DMS53 treated with DMSO at 0.1 percent for 48 hours (cell line): ENCODE data around the gene TOR2A.
A peak's percentile ranks its signal among the peaks of the same experiment; 100 is the strongest.
"Not testable (repeated sequence)": the region's sequence is repeated elsewhere in the genome, so short reads cannot be mapped to it uniquely, and the experiment has no call there.

Source experiments
- DNase-seq: peaks from one replicate; lab custom pipeline; 2025; ENCODE audit not compliant: unreplicated experiment; lab: John Stamatoyannopoulos, UW

Gene TOR2A

GRCh38 chr9:127769101-127769500 lies 34.0 kb upstream of the TOR2A start:
- no peak for DNase-seq

- no peak for DNase-seq
Measured at GRCh38 chr9:127768698-127769097, 33.6 kb upstream of the TOR2A start.

GRCh38 chr9:127767909-127768331 lies 32.8 kb upstream of the TOR2A start:
- DNase-seq, result no peak

GRCh38 chr9:127767410-127767809 lies 32.3 kb upstream of the TOR2A start:
- no peak for DNase-seq

- DNase-seq, result no peak
Measured at GRCh38 chr9:127765418-127765817, 30.3 kb upstream of the TOR2A start.

- DNase-seq, result peak; percentile 10
Measured at GRCh38 chr9:127763918-127764384, 28.9 kb upstream of the TOR2A start.

GRCh38 chr9:127762111-127762676 lies 27.1 kb upstream of the TOR2A start:
- no peak for DNase-seq

- DNase-seq, result no peak
Measured at GRCh38 chr9:127761491-127761956, 26.4 kb upstream of the TOR2A start.

GRCh38 chr9:127761061-127761460 lies 26.0 kb upstream of the TOR2A start:
- DNase-seq, result no peak

GRCh38 chr9:127758843-127759242 lies 23.7 kb upstream of the TOR2A start:
- DNase-seq, result no peak

GRCh38 chr9:127756776-127757175 lies 21.7 kb upstream of the TOR2A start:
- not testable (repeated sequence) for DNase-seq

- DNase-seq, result no peak
Measured at GRCh38 chr9:127756233-127756632, 21.1 kb upstream of the TOR2A start.

GRCh38 chr9:127755061-127756060 lies 20.3 kb upstream of the TOR2A start:
- peak; percentile 12 for DNase-seq

GRCh38 chr9:127754099-127755060 lies 19.3 kb upstream of the TOR2A start:
- DNase-seq, result no peak

GRCh38 chr9:127753622-127754021 lies 18.5 kb upstream of the TOR2A start:
- no peak for DNase-seq

GRCh38 chr9:127753148-127753547 lies 18.1 kb upstream of the TOR2A start:
- no peak for DNase-seq

- no peak for DNase-seq
Measured at GRCh38 chr9:127751269-127752054, 16.4 kb upstream of the TOR2A start.

- no peak for DNase-seq
Measured at GRCh38 chr9:127749090-127749787, 14.1 kb upstream of the TOR2A start.

- DNase-seq, result no peak
Measured at GRCh38 chr9:127746959-127747569, 12.0 kb upstream of the TOR2A start.
